Mesodermal cell (in vitro differentiated cells): ENCODE measurements around the gene CDC42BPB.

Source experiments
- H3K27ac ChIP-seq: 2 replicates; pipeline ENCODE4 v1.7.0; 2013; ENCODE audit warnings: mild to moderate bottlenecking, low read depth, low read length, moderate library complexity; ENCODE audit not compliant: severe bottlenecking
- H3K36me3 ChIP-seq: 2 replicates; pipeline ENCODE4 v1.7.1; 2013; ENCODE audit warnings: mild to moderate bottlenecking, low read length, moderate library complexity; ENCODE audit not compliant: control insufficient read depth, insufficient read depth
- H3K4me1 ChIP-seq: one replicate; pipeline ENCODE4 v1.7.1; 2013; ENCODE audit warnings: mild to moderate bottlenecking, low read length; ENCODE audit not compliant: insufficient read depth, control insufficient read depth, poor library complexity, severe bottlenecking
- H3K4me3 ChIP-seq: 2 replicates; pipeline ENCODE4 v1.7.0; 2013; ENCODE audit warnings: low read length, control low read depth, mild to moderate bottlenecking; ENCODE audit not compliant: insufficient read depth, poor library complexity, severe bottlenecking; ENCODE audit errors: extremely low read depth
- H3K9me3 ChIP-seq: 2 replicates; pipeline ENCODE4 v1.7.1; 2013; ENCODE audit warnings: mild to moderate bottlenecking, low read length, moderate library complexity; ENCODE audit not compliant: control insufficient read depth
- WGBS, 2 experiments: methylation state at CpG; one replicate each; pipeline ENCODE4 v1.1.5; 2013; ENCODE audit warnings: missing lambda C conversion rate in 2 of 2; ENCODE audit not compliant: insufficient coverage in 2 of 2; 5-methylcytosine and 5-hydroxymethylcytosine counted together

The CDC42BPB gene

GRCh38 chr14:103100281-103101121, 43.2 kb upstream of the CDC42BPB start:
- Histone ChIP-seq H3K4me3 (no peak overlapping the region), H3K27ac (no peak overlapping the region), H3K4me1 (peaks cover 19% of the 10 kb centered on the region), H3K9me3 (no peaks in the 10 kb centered on the region), H3K36me3 (no peaks in the 10 kb centered on the region)
- 74 to 77% methylated on average over 20 to 23 of the region's 25 CpGs for WGBS, 2 experiments

DNA sequence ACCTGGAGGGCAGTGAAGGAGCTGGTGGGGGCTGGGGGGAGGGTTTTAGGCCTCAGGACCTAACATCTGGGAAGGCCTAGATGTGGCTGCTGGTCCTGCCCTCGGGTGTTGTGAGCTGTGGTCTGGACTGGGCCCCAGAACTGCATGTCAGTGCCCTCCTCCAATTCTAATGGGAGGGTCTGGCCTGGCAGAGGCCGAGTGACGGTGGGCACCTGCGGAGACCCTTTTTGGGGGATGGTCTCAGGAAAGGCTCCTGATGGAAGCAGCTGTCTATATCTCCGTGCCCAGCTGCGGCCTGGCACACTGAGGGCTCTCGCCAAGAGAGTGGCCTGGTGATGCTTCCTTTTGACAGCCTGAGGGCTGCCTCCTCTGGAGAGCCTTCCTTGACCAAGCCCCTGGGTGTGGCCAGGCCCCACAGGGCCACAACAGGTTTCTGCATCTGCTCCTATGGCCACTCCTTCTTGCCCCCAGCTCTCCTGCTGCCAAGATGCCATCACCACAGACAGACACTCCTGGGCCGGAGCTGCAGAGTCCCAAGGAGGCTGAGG, 42.5 kb upstream of the CDC42BPB start:
- H3K36me3 ChIP-seq, result no peaks in the 10 kb centered on the region
- no peak overlapping the region for H3K27ac ChIP-seq
- 96 to 97% methylated on average over 8 of the region's 8 CpGs for WGBS, 2 experiments

GRCh38 chr14:103099081-103099732, 41.9 kb upstream of the CDC42BPB start:
- H3K36me3 ChIP-seq, result no peaks in the 10 kb centered on the region
- no peak overlapping the region for H3K27ac ChIP-seq
- H3K4me1 ChIP-seq, result peaks cover 18% of the 10 kb centered on the region
- 60 to 62% methylated on average over 3 to 8 of the region's 12 CpGs for WGBS, 2 experiments
- H3K4me3 ChIP-seq, result no peak overlapping the region
- H3K9me3 ChIP-seq, result no peaks in the 10 kb centered on the region

More for the DNA sequence above, 42.5 kb upstream of the CDC42BPB start:
- Histone ChIP-seq H3K4me1 (peaks cover 19% of the 10 kb centered on the region), H3K9me3 (no peaks in the 10 kb centered on the region), H3K4me3 (no peak overlapping the region)

DNA sequence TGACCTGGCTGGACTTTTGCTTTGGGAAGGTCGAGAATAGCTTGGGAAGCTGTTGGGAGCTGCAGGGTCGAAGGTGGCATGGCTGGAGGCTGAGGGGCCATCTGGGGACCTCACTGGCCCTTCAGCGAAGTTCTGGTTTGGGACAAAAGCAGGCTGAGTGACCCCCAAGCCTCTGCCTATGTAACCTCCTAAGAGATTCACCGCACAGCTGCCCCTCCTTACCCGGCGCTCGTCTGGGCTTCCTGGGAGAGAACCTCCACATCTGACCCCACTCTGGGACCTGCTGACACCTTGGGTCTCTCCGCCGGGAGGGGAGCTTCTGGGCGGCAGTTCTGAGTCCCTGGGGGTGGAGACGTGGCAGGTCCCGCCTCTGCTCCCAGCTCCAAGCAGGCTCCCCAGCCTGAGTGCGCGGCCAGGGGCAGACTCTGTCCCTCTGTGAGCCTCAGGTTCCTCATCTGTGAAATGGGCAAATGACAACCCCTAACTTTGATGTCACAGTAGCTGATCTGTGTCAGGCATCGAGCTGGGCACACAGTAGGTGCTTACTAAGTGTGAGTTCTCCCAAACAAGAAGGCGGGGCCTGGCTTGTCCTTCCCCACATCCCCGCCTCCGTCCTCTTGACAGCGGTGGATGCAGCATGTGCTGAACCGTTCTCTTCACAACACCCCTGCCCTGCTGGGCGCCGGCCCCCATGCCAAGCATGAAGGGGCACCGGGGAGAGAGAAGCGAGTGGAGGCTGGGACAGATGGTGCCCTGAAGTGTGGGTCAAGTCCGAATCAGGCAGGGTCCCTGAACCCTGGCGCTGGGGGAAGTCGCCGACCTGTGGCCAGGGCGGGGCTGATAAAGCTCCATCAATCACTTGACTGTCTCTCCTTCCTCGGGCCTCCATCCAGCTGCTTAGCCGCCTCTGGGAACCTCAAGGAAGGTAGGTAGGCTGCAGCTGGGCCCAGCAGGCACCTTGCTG, 40.9 kb upstream of the CDC42BPB start:
- no peak overlapping the region for H3K4me3 ChIP-seq
- H3K4me1 ChIP-seq, result peaks cover 15% of the 10 kb centered on the region
- no peaks in the 10 kb centered on the region for H3K9me3 ChIP-seq
- WGBS, 2 experiments, result 86 to 88% methylated on average over 22 to 24 of the region's 31 CpGs
- H3K27ac ChIP-seq, result no peak overlapping the region
- no peaks in the 10 kb centered on the region for H3K36me3 ChIP-seq

- Histone ChIP-seq H3K4me3 (no peak overlapping the region), H3K4me1 (peaks cover 15% of the 10 kb centered on the region), H3K9me3 (no peaks in the 10 kb centered on the region), H3K36me3 (no peaks in the 10 kb centered on the region), H3K27ac (no peak overlapping the region)
- 87 to 89% methylated on average over 24 to 26 of the region's 26 CpGs for WGBS, 2 experiments
Observed at GRCh38 chr14:103097244-103097993, 40.1 kb upstream of the CDC42BPB start.

- no peak overlapping the region for H3K4me3 ChIP-seq
Observed at GRCh38 chr14:103096387-103096786, 39.0 kb upstream of the CDC42BPB start.

GRCh38 chr14:103095210-103095778, 37.9 kb upstream of the CDC42BPB start:
- H3K27ac ChIP-seq, result no peak overlapping the region
- H3K4me1 ChIP-seq, result peaks cover 21% of the 10 kb centered on the region
- H3K4me3 ChIP-seq, result no peak overlapping the region
- 86% methylated on average over 11 of the region's 11 CpGs for WGBS, 2 experiments
- no peaks in the 10 kb centered on the region for H3K36me3 ChIP-seq
- H3K9me3 ChIP-seq, result no peaks in the 10 kb centered on the region

More at GRCh38 chr14:103096387-103096786, 39.0 kb upstream of the CDC42BPB start:
- no peaks in the 10 kb centered on the region for H3K36me3 ChIP-seq
- no peak overlapping the region for H3K27ac ChIP-seq
- H3K4me1 ChIP-seq, result peaks cover 15% of the 10 kb centered on the region
- no peaks in the 10 kb centered on the region for H3K9me3 ChIP-seq
- 53 to 62% methylated on average over 2 to 4 of the region's 4 CpGs for WGBS, 2 experiments

GRCh38 chr14:103094406-103095209, 37.3 kb upstream of the CDC42BPB start, which contains the start of gene EXOC3L4:
TSS of gene EXOC3L4 (plus strand) at chr14:103094725. CDS start at chr14:103100220, 5,495 bp downstream.
- H3K27ac ChIP-seq, result no peak within 1 kb of the TSS
- H3K36me3 ChIP-seq, result no peaks in the 10 kb centered on the region
- 89 to 94% methylated on average over 14 to 21 of the region's 23 CpGs for WGBS, 2 experiments
- H3K4me3 ChIP-seq, result no peak within 1 kb of the TSS
- H3K9me3 ChIP-seq, result no peaks in the 10 kb centered on the region
- H3K4me1 ChIP-seq, result peaks cover 16% of the 10 kb centered on the region

DNA sequence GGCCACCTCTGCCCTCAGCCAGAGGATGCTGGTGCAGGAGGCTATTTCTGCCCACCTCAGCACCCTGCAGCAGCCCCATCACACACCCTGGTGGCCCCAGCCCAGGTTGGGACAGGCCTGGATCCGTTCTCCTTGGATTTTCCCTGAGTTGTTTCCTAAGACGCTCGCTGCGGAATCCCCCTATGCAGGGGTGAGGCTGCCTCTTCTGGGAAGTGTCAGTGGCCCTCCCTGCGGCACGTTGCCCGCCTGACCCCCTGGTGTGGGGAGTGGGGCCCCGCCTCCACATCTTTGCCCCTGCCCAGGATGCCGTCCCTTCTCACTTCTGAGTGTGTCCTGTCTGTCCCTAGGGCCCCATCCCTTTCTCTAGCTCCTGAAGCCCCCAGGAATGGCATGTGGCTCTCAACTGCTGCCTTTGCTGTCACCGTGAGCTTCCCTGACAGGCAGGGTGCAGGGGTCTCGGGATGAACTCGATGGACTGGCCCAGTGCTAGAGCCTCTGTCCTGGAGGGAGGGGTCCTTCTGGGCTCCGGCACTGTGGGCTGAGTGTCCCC, 36.6 kb upstream of the CDC42BPB start:
- 70 to 77% methylated on average over 12 to 13 of the region's 13 CpGs for WGBS, 2 experiments
- Histone ChIP-seq H3K4me1 (peaks cover 9% of the 10 kb centered on the region), H3K36me3 (no peaks in the 10 kb centered on the region), H3K27ac (no peak overlapping the region), H3K4me3 (no peak overlapping the region), H3K9me3 (no peaks in the 10 kb centered on the region)
